Uterus (tissue), 2 donors: ENCODE data around the gene HS3ST4.

Experiments
- POLR2A ChIP-seq, 2 donors: fragments of 450-650 bp; IDR thresholded peaks; one replicate each; pipeline ENCODE4 v1.6.1; 2016; ENCODE audit warnings: antibody characterized with exemption in 2 of 2, mild to moderate bottlenecking in 1 of 2, moderate library complexity in 1 of 2
- TF ChIP-seq, protein P1 (sequence below), 4 experiments: fragments of 200-600 bp in 2 of 4; fragments of 450-650 bp in 2 of 4; sonication (generic) in 2 of 4; IDR thresholded peaks; one replicate each; pipeline ENCODE4 v1.5.1; 2016 to 2019; ENCODE audit warnings: antibody characterized with exemption in 4 of 4, mild to moderate bottlenecking in 2 of 4, moderate library complexity in 1 of 4

DNA sequence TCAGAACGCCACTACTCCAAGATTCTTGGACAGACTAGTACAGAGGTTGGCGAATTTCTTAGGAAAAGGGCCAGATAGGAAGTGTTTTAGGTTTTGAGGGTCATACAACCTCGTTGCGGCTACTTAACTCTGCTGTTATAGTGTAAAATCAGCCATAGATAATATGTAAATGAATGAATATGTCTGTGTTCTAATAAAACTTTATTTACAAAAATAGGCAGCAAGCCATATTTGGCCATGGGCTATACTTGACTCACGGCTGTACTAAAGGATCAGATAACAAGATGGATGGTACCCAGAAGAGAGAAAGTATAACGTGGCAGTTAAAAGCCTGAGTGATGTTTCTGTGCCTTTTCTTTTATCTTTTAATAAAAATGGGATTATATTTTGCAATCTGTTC is 125.5 kb downstream of the HS3ST4 start:
- TF ChIP-seq, protein P1, sequence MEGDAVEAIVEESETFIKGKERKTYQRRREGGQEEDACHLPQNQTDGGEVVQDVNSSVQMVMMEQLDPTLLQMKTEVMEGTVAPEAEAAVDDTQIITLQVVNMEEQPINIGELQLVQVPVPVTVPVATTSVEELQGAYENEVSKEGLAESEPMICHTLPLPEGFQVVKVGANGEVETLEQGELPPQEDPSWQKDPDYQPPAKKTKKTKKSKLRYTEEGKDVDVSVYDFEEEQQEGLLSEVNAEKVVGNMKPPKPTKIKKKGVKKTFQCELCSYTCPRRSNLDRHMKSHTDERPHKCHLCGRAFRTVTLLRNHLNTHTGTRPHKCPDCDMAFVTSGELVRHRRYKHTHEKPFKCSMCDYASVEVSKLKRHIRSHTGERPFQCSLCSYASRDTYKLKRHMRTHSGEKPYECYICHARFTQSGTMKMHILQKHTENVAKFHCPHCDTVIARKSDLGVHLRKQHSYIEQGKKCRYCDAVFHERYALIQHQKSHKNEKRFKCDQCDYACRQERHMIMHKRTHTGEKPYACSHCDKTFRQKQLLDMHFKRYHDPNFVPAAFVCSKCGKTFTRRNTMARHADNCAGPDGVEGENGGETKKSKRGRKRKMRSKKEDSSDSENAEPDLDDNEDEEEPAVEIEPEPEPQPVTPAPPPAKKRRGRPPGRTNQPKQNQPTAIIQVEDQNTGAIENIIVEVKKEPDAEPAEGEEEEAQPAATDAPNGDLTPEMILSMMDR (IDR thresholded peaks at IDR 0.05): no peak
- no peak for TF ChIP-seq POLR2A (IDR thresholded peaks at IDR 0.05)
